Endothelial cell of umbilical vein (primary cell): Measurements from ENCODE around the gene KRT34. TPM values are rescaled to one million over a fixed set of nuclear protein-coding genes. Genes with fewer than 3 reads are reported as not detected.

Experiments
- BruUV-seq: library from RNA; stranded (reverse); fragments of 400-500 nt; replicated peaks from 2 replicates; lab custom pipeline; 2021; lab: Mats Ljungman, UMichigan
- CTCF ChIA-PET: fragments of 300-600, 350-600 bp; sonication (Branson Sonifier 250); formaldehyde crosslinking; loops from one replicate; lab custom pipeline; 2021; ENCODE audit warnings: antibody characterized with exemption, inconsistent platforms; lab: Charles Lee
- POLR2A ChIA-PET: fragments of 300-600, 350-600 bp; sonication (Branson Sonifier 250); formaldehyde crosslinking; loops from one replicate; lab custom pipeline; 2021; ENCODE audit warnings: antibody characterized with exemption, inconsistent platforms; lab: Charles Lee
- DNase-seq: peaks from one replicate; pipeline ENCODE4 v3.0.0-alpha.2; 2011; ENCODE audit warnings: low read depth, low spot score
- FAIRE-seq: peaks from 2 replicates; lab custom pipeline; 2011; peaks lifted over from hg19 to GRCh38; lab: Jason Lieb, UNC
- H2AFZ ChIP-seq: 2 replicates; pipeline ENCODE4 v1.6.0; 2012; ENCODE audit warnings: low read depth, low read length, control low read depth, inconsistent platforms
- H3K27ac ChIP-seq: 2 replicates; pipeline ENCODE4 v1.5.1; 2011; ENCODE audit warnings: low read depth, mild to moderate bottlenecking, control low read depth, low read length, moderate library complexity; ENCODE audit not compliant: insufficient read depth
- H3K27me3 ChIP-seq, 2 experiments: 2 replicates each; pipeline versions ENCODE4 v1.6.0 to v1.6.1; 2011; ENCODE audit warnings: low read length in 2 of 2, mixed read lengths in 1 of 2; ENCODE audit not compliant: control insufficient read depth in 2 of 2, insufficient read depth in 2 of 2
- H3K36me3 ChIP-seq, 2 experiments: 2 replicates in 1 of 2; 3 replicates in 1 of 2; pipeline ENCODE4 v1.5.1; 2011; ENCODE audit warnings: low read length in 2 of 2, mild to moderate bottlenecking in 1 of 2, moderate library complexity in 1 of 2; ENCODE audit not compliant: control insufficient read depth in 2 of 2, insufficient read depth in 2 of 2; ENCODE audit errors: extremely low read depth in 1 of 2
- H3K4me1 ChIP-seq: 3 replicates; pipeline ENCODE4 v1.5.1; 2011; ENCODE audit warnings: mild to moderate bottlenecking, low read length; ENCODE audit not compliant: control insufficient read depth, insufficient read depth; ENCODE audit errors: extremely low read depth
- H3K4me2 ChIP-seq: 2 replicates; pipeline ENCODE4 v1.6.1; 2011; ENCODE audit warnings: low read length, control low read depth, mixed read lengths; ENCODE audit not compliant: insufficient read depth
- H3K4me3 ChIP-seq, 3 experiments: fragments of 200-600 bp in 1 of 3; sonication (generic), shearing (Covaris generic) in 1 of 3; replicated peaks in 1 of 3; 2 replicates each; pipeline ENCODE4 v1.5.1; 2011 to 2016; ENCODE audit warnings: control low read depth in 3 of 3, low read length in 3 of 3, mild to moderate bottlenecking in 2 of 3, inconsistent platforms in 1 of 3, low read depth in 1 of 3, moderate library complexity in 1 of 3; ENCODE audit not compliant: insufficient read depth in 1 of 3
- H3K79me2 ChIP-seq: 2 replicates; pipeline ENCODE4 v1.6.0; 2012; ENCODE audit warnings: low read length, inconsistent platforms; ENCODE audit not compliant: control insufficient read depth, insufficient read depth
- H3K9ac ChIP-seq: replicated peaks from 2 replicates; pipeline ENCODE3; 2011; ENCODE audit warnings: low read length, control low read depth; ENCODE audit not compliant: insufficient read depth; ENCODE audit errors: extremely low read depth
- H3K9me1 ChIP-seq: replicated peaks from 3 replicates; pipeline ENCODE4 v1.6.0; 2011; ENCODE audit warnings: mild to moderate bottlenecking, low read length; ENCODE audit not compliant: control insufficient read depth, insufficient read depth; ENCODE audit errors: extremely low read depth
- H3K9me3 ChIP-seq: replicated peaks from 2 replicates; pipeline ENCODE4 v1.5.1; 2012; ENCODE audit warnings: low read length, inconsistent platforms; ENCODE audit not compliant: control insufficient read depth, insufficient read depth
- H4K20me1 ChIP-seq: replicated peaks from 2 replicates; pipeline ENCODE3; 2011; ENCODE audit warnings: mild to moderate bottlenecking, low read length; ENCODE audit not compliant: control insufficient read depth, insufficient read depth; ENCODE audit errors: extremely low read depth
- CTCF ChIP-seq, 2 donors: IDR thresholded peaks; 1 replicate in 1 of 2; 2 replicates in 1 of 2; pipeline ENCODE4 v1.5.1; 2011; ENCODE audit warnings: low read length in 2 of 2, mild to moderate bottlenecking in 2 of 2, moderate library complexity in 2 of 2, control low read depth in 1 of 2, inconsistent platforms in 1 of 2, low read depth in 1 of 2; ENCODE audit not compliant: insufficient read depth in 1 of 2; ENCODE audit errors: extremely low read depth in 1 of 2
- EZH2 ChIP-seq: IDR thresholded peaks from 2 replicates; pipeline ENCODE4 v1.6.1; 2012; ENCODE audit warnings: borderline replicate concordance, low read depth, mild to moderate bottlenecking, moderate library complexity, low read length, inconsistent platforms; ENCODE audit not compliant: severe bottlenecking
- FOS ChIP-seq: IDR thresholded peaks from 2 replicates; pipeline ENCODE4 v1.6.1; 2011; ENCODE audit warnings: mild to moderate bottlenecking, low read length, moderate library complexity, borderline replicate concordance; ENCODE audit not compliant: insufficient read depth
- GATA2 ChIP-seq: IDR thresholded peaks from 2 replicates; pipeline ENCODE4 v1.7.0; 2011; ENCODE audit warnings: low read depth, mild to moderate bottlenecking, moderate library complexity, mixed read lengths, low read length; ENCODE audit not compliant: insufficient read length, insufficient read depth
- JUN ChIP-seq: IDR thresholded peaks from 2 replicates; pipeline ENCODE4 v1.6.1; 2011; ENCODE audit warnings: borderline replicate concordance, low read depth; ENCODE audit not compliant: insufficient read length, insufficient read depth
- MAX ChIP-seq: IDR thresholded peaks from 2 replicates; pipeline ENCODE4 v1.6.1; 2011; ENCODE audit not compliant: insufficient read depth, insufficient read length
- MYC ChIP-seq: IDR thresholded peaks from one replicate; pipeline ENCODE4 v1.6.1; 2011; ENCODE audit warnings: mild to moderate bottlenecking, low read depth, low read length
- POLR2A ChIP-seq: IDR thresholded peaks from 2 replicates; pipeline ENCODE4 v1.6.1; 2012; ENCODE audit warnings: low read depth, mild to moderate bottlenecking, control low read depth, low read length
- POLR2AphosphoS5 ChIP-seq: IDR thresholded peaks from 2 replicates; pipeline ENCODE4 v1.6.1; 2012; ENCODE audit warnings: low read depth, mild to moderate bottlenecking, control low read depth, low read length, moderate library complexity; ENCODE audit not compliant: insufficient read depth
- dilution Hi-C: fragments of 300-500 bp; cut with MboI; formaldehyde crosslinking; loops from one replicate; pipeline ENCODE4 v1.15.0; 2019; ENCODE audit warnings: low sequenced_read_pairs; ENCODE audit not compliant: extremely low pct_ligation_motif_present
- intact Hi-C: fragments of 100-400 bp; cut with micrococcal nuclease; formaldehyde crosslinking; loops from one replicate; pipeline ENCODE4 v1.10.0; 2022
- polyA plus RNA-seq, 4 experiments: library from polyadenylated mRNA; depleted of rRNA in 3 of 4; stranded (reverse) in 3 of 4; unstranded in 1 of 4; fragments of >200 nt; gene quantifications; 2 replicates each; pipeline versions ENCODE4 v1.2.1 to v1.2.3, GENCODE V29; 2011 to 2012; ENCODE audit warnings: missing spikeins in 1 of 4
- total RNA-seq: library from RNA; stranded (reverse); gene quantifications from 2 replicates; pipeline ENCODE4 v1.2.3, GENCODE V29; 2021

The KRT34 gene
- total and polyA plus RNA-seq, 2 donors (not counting 3 experiments of a cell fraction or from before 2014, with no cell fraction given): not detected

GRCh38 chr17:41393826-41394225 is 11.7 kb upstream of the KRT34 start:
- Histone ChIP-seq H2AFZ (no peak overlapping the region), H4K20me1 (no peaks in the 10 kb centered on the region), H3K9me1 (no peaks in the 10 kb centered on the region), H3K4me1 (no peaks in the 10 kb centered on the region), H3K27ac (no peak overlapping the region), H3K9me3 (no peaks in the 10 kb centered on the region), H3K4me3 (no peak overlapping the region), H3K9ac (no peak overlapping the region), H3K36me3 (no peaks in the 10 kb centered on the region), H3K27me3 (peaks cover 8 to 20% of the 10 kb centered on the region in 2 experiments), H3K79me2 (no peaks in the 10 kb centered on the region), H3K4me2 (no peak overlapping the region)
- no peak for TF ChIP-seq FOS
- TF ChIP-seq POLR2A: no peak
- no peak for TF ChIP-seq JUN
- no peak for TF ChIP-seq CTCF (IDR thresholded peaks at IDR 0.05; ENCODE audit: extremely low read depth in 1 of 2, insufficient read depth in 1 of 2, low read depth in 1 of 2, low read length in 2 of 2)
- no peak for TF ChIP-seq MAX
- TF ChIP-seq POLR2AphosphoS5: no peak
- no peak for TF ChIP-seq GATA2
- TF ChIP-seq MYC: no peak
- no peak for TF ChIP-seq EZH2
- intact Hi-C loops (no loop called here), dilution Hi-C loops (no loop called here)
- ChIA-PET CTCF (no interaction called here), POLR2A (no interaction called here)
- BruUV-seq: no TSS peak
- no peak for DNase-seq
- FAIRE-seq: no peak
